Neuronal stem cell (in vitro differentiated cells): Measurements from ENCODE around the gene PAK6.

Experiments used
- DNase-seq: peaks from one replicate; pipeline ENCODE4 v3.0.0-alpha.2; 2013; ENCODE audit warnings: low spot score
- H2AFZ ChIP-seq: one replicate; pipeline ENCODE4 v1.6.1; 2013; ENCODE audit warnings: mild to moderate bottlenecking, low read length, inconsistent platforms
- H2AK5ac ChIP-seq: 2 replicates; pipeline ENCODE4 v1.6.1; 2013; ENCODE audit warnings: low read depth, mild to moderate bottlenecking, inconsistent platforms, low read length, moderate library complexity, mixed read lengths
- H2BK120ac ChIP-seq: 2 replicates; pipeline ENCODE4 v1.6.1; 2013; ENCODE audit warnings: low read depth, mild to moderate bottlenecking, inconsistent platforms, low read length, moderate library complexity, mixed read lengths
- H2BK12ac ChIP-seq: one replicate; pipeline ENCODE4 v1.6.1; 2013; ENCODE audit warnings: low read length, inconsistent platforms
- H2BK15ac ChIP-seq: 2 replicates; pipeline ENCODE4 v1.6.1; 2013; ENCODE audit warnings: mild to moderate bottlenecking, low read length, inconsistent platforms, mixed read lengths
- H2BK5ac ChIP-seq: one replicate; pipeline ENCODE4 v1.6.1; 2013; ENCODE audit warnings: inconsistent platforms, mild to moderate bottlenecking, low read length, moderate library complexity
- H3K14ac ChIP-seq: one replicate; pipeline ENCODE4 v1.6.1; 2013; ENCODE audit warnings: low read length, inconsistent platforms
- H3K18ac ChIP-seq: 2 replicates; pipeline ENCODE4 v1.6.1; 2013; ENCODE audit warnings: low read length, inconsistent platforms
- H3K23ac ChIP-seq: 2 replicates; pipeline ENCODE4 v1.6.1; 2013; ENCODE audit warnings: low read depth, mild to moderate bottlenecking, mixed read lengths, low read length, inconsistent platforms; ENCODE audit not compliant: poor library complexity
- H3K27ac ChIP-seq: replicated peaks from 3 replicates; pipeline ENCODE4 v1.5.1; 2013; ENCODE audit warnings: low read length, inconsistent platforms
- H3K27me3 ChIP-seq, 3 experiments: 2 replicates each; pipeline ENCODE4 v1.6.1; 2013; ENCODE audit warnings: low read length in 3 of 3, mild to moderate bottlenecking in 2 of 3, inconsistent platforms in 1 of 3, low read depth in 1 of 3, mixed read lengths in 1 of 3, moderate library complexity in 1 of 3; ENCODE audit not compliant: control insufficient read depth in 3 of 3, insufficient read depth in 3 of 3
- H3K36me3 ChIP-seq, 2 donors: replicated peaks in 1 of 2; 2 replicates each; pipeline ENCODE4 v1.6.1; 2013; ENCODE audit warnings: low read length in 2 of 2; ENCODE audit not compliant: control insufficient read depth in 2 of 2, insufficient read depth in 2 of 2
- H3K4ac ChIP-seq: 2 replicates; pipeline ENCODE4 v1.6.1; 2013; ENCODE audit warnings: inconsistent platforms, mild to moderate bottlenecking, low read length, moderate library complexity
- H3K4me1 ChIP-seq, 2 donors: 1 replicate in 1 of 2; 2 replicates in 1 of 2; pipeline ENCODE4 v1.6.1; 2013; ENCODE audit warnings: low read length in 2 of 2, low read depth in 1 of 2; ENCODE audit not compliant: control insufficient read depth in 2 of 2, insufficient read depth in 1 of 2
- H3K4me2 ChIP-seq: one replicate; pipeline ENCODE4 v1.6.1; 2013; ENCODE audit warnings: mild to moderate bottlenecking, low read length, inconsistent platforms; ENCODE audit not compliant: insufficient read depth, poor library complexity, severe bottlenecking
- H3K4me3 ChIP-seq, 2 donors: 2 replicates each; pipeline ENCODE4 v1.5.1; 2013; ENCODE audit warnings: low read length in 2 of 2, mild to moderate bottlenecking in 2 of 2, inconsistent platforms in 1 of 2, moderate library complexity in 1 of 2
- H3K79me1 ChIP-seq: one replicate; pipeline ENCODE4 v1.6.1; 2013; ENCODE audit warnings: low read depth, mild to moderate bottlenecking, inconsistent platforms, low read length, moderate library complexity
- H3K9ac ChIP-seq: one replicate; pipeline ENCODE4 v1.6.1; 2013; ENCODE audit warnings: mild to moderate bottlenecking, low read depth, low read length, inconsistent platforms; ENCODE audit not compliant: poor library complexity
- H3K9me3 ChIP-seq, 2 donors: replicated peaks in 1 of 2; 2 replicates each; pipeline versions ENCODE3 to v1.6.1; 2013; ENCODE audit warnings: low read length in 2 of 2, mild to moderate bottlenecking in 2 of 2, inconsistent platforms in 1 of 2, low read depth in 1 of 2, mixed read lengths in 1 of 2, moderate library complexity in 1 of 2; ENCODE audit not compliant: control insufficient read depth in 2 of 2, insufficient read depth in 1 of 2
- H4K8ac ChIP-seq: one replicate; pipeline ENCODE4 v1.6.1; 2013; ENCODE audit warnings: low read depth, mild to moderate bottlenecking, inconsistent platforms, low read length, moderate library complexity
- H4K91ac ChIP-seq: one replicate; pipeline ENCODE4 v1.6.1; 2013; ENCODE audit warnings: low read length, low read depth, mild to moderate bottlenecking, inconsistent platforms; ENCODE audit not compliant: poor library complexity
- WGBS, 2 donors: extraction: QIAGEN DNeasy Blood & Tissue Kit; methylation state at CpG; one replicate each; pipeline ENCODE4 v1.1.7; 2013; ENCODE audit warnings: missing lambda C conversion rate in 2 of 2, mixed read lengths in 1 of 2; ENCODE audit not compliant: insufficient read length in 2 of 2, insufficient replicate concordance in 1 of 2; ENCODE audit errors: extremely low coverage in 2 of 2; 5-methylcytosine and 5-hydroxymethylcytosine counted together

PAK6 gene

GRCh38 chr15:40296561-40297230 is 57.8 kb downstream of the PAK6 start:
- Histone ChIP-seq H2AK5ac (peak overlapping the region; percentile 11), H2BK120ac (peak overlapping the region; percentile 21), H3K4me3 (no peak overlapping the region), H3K4ac (no peak overlapping the region), H2BK5ac (no peak overlapping the region), H3K79me1 (no peaks in the 10 kb centered on the region), H3K14ac (no peak overlapping the region), H3K27me3 (peaks cover 0 to 9% (median 0%) of the 10 kb centered on the region in 3 experiments), H3K4me1 (peaks cover 18 to 33% of the 10 kb centered on the region in 2 donors), H2AFZ (no peak overlapping the region), H3K23ac (no peak overlapping the region), H2BK15ac (no peak overlapping the region), H3K36me3 (no peaks in the 10 kb centered on the region), H4K91ac (no peak overlapping the region), H3K9me3 (peaks cover 1 to 16% of the 10 kb centered on the region in 2 donors), H4K8ac (no peak overlapping the region), H3K4me2 (no peak overlapping the region), H3K9ac (no peak overlapping the region), H2BK12ac (peak overlapping the region; percentile 4), H3K18ac (no peak overlapping the region), H3K27ac (no peak overlapping the region)
- no CpG with 5 or more reads among the region's 5 CpGs for WGBS, 2 donors
- no peak for DNase-seq

DNA sequence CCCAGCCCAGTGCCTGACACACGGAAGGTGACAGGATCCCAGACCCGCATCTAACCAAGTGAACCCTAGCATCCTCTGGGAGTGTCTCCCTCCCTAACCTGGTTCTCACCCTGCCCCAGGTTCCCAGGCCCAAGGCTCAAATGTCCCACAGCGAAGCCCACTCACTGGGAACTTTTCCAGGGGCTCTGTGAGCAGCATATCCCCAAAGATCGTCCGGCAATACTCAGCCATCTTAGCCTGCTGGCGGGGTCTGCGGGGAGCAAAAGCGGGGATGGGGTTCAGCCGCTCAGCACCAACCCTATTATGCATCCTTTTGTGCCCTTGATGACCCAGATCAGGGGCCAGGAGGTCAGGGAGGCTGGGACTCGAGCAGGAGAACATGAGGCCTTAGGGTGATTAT is 58.5 kb downstream of the PAK6 start:
- Histone ChIP-seq H3K4me3 (no peak overlapping the region), H3K14ac (no peak overlapping the region), H2BK12ac (no peak overlapping the region), H2BK15ac (no peak overlapping the region), H3K4ac (no peak overlapping the region), H3K36me3 (no peaks in the 10 kb centered on the region), H3K18ac (no peak overlapping the region), H3K9me3 (peaks cover 1 to 16% of the 10 kb centered on the region in 2 donors), H3K27ac (no peak overlapping the region), H3K79me1 (no peaks in the 10 kb centered on the region), H3K23ac (no peak overlapping the region), H4K91ac (no peak overlapping the region), H3K4me2 (no peak overlapping the region), H2AK5ac (no peak overlapping the region), H4K8ac (no peak overlapping the region), H3K27me3 (peaks cover 0 to 2% (median 0%) of the 10 kb centered on the region in 3 experiments), H3K9ac (no peak overlapping the region), H3K4me1 (peaks cover 19 to 34% of the 10 kb centered on the region in 2 donors), H2BK5ac (no peak overlapping the region), H2AFZ (no peak overlapping the region), H2BK120ac (no peak overlapping the region)
- no peak for DNase-seq
- no CpG with 5 or more reads among the region's 10 CpGs for WGBS, 2 donors

DNA sequence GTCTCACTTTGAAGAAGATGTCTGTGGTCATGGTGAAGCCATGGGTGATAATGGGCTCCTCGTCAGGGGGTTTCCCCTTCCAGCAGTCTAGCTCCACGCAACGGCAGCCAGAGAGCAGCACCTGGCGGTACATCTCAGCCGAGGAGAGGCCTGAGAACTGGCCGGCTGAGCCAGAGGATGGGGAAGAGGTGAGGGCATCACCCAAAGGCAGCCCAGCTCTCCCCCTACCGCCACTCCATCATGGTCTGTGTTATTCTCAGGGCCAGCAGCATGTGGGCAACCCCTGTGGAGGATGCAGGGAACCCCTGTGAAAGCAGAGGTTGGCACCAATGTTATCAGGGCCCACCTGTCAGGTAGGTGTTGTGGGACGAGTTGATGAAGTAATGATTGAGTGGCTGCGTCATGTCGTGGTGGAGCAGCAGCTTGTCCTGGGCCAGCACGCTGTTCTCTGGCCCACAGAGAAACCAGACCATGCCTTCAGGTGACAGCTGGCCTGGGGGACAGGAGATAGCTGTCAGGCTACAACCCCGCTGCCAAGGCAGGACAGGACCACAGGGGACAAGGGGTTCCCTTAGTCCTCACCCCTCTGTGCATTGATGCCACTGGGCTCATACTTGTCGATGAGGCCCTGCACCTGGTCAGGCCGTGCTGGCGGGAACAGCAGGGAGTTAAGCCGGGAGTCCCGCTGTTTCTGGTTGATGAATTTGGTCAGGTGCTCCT is 59.5 kb downstream of the PAK6 start:
- Histone ChIP-seq H3K9me3 (peaks cover 1 to 16% of the 10 kb centered on the region in 2 donors), H2BK12ac (no peak overlapping the region), H2AFZ (no peak overlapping the region), H3K4me2 (no peak overlapping the region), H4K8ac (no peak overlapping the region), H3K4ac (no peak overlapping the region), H3K4me1 (peaks cover 17 to 26% of the 10 kb centered on the region in 2 donors), H2AK5ac (peak overlapping the region; percentile 54), H3K14ac (no peak overlapping the region), H3K9ac (no peak overlapping the region), H3K27me3 (no peaks in the 10 kb centered on the region), H3K4me3 (peak overlapping the region in 1 of 2 donors; percentile 15), H4K91ac (no peak overlapping the region), H3K79me1 (no peaks in the 10 kb centered on the region), H2BK5ac (peak overlapping the region; percentile 58), H3K23ac (peak overlapping the region; percentile 1), H2BK15ac (no peak overlapping the region), H2BK120ac (no peak overlapping the region), H3K27ac (no peak overlapping the region), H3K18ac (no peak overlapping the region), H3K36me3 (no peaks in the 10 kb centered on the region)
- DNase-seq: no peak
- WGBS, 2 donors: no CpG with 5 or more reads among the region's 17 CpGs

DNA sequence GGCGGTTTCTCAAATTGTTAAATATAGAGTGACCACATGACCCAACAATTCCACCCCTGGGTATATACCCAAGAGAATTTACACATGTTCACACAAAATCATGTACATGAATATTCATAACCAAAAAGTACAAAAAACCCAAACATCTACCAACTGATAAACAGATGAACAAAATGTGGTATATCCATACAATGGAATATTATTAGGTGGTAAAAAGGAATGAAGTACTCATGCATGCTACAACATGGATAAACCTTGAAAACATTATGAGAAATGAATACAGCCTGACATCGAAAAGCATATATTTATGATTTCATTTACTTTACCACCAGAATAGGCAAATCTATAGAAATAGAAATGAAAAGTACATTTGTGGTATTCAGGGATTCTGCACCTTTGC is 61.5 kb downstream of the PAK6 start:
- H2AFZ ChIP-seq: no peak overlapping the region
- H3K27me3 ChIP-seq: no peaks in the 10 kb centered on the region
- no peak overlapping the region for H3K4me2 ChIP-seq
- H2AK5ac ChIP-seq: no peak overlapping the region
- no peak overlapping the region for H3K9ac ChIP-seq
- no peak overlapping the region for H3K23ac ChIP-seq
- H4K91ac ChIP-seq: no peak overlapping the region
- peaks cover 0 to 16% of the 10 kb centered on the region in 2 donors for H3K9me3 ChIP-seq
- no peak overlapping the region for H3K27ac ChIP-seq
- H3K36me3 ChIP-seq: no peaks in the 10 kb centered on the region
- H2BK5ac ChIP-seq: no peak overlapping the region
- H3K79me1 ChIP-seq: no peaks in the 10 kb centered on the region
- H3K4ac ChIP-seq: no peak overlapping the region
- H2BK15ac ChIP-seq: no peak overlapping the region
- no peak overlapping the region for H3K14ac ChIP-seq
- H3K4me3 ChIP-seq: no peak overlapping the region
- H2BK12ac ChIP-seq: no peak overlapping the region
- no peak for DNase-seq
- no peak overlapping the region for H4K8ac ChIP-seq
- WGBS, 2 donors: no CpG with 5 or more reads among the region's 2 CpGs
- no peak overlapping the region for H3K18ac ChIP-seq
- H3K4me1 ChIP-seq: peaks cover 7 to 8% of the 10 kb centered on the region in 2 donors
- H2BK120ac ChIP-seq: no peak overlapping the region
